ENCODE measurements around the gene TP53TG5. TPM values are rescaled to one million over a fixed set of nuclear protein-coding genes. Genes with fewer than 3 reads are reported as not detected.
A peak's percentile ranks its signal among the peaks of the same experiment; 100 is the strongest.

TP53TG5 gene
- total RNA-seq, 4 donors from 2014 or later: not detected

DNA sequence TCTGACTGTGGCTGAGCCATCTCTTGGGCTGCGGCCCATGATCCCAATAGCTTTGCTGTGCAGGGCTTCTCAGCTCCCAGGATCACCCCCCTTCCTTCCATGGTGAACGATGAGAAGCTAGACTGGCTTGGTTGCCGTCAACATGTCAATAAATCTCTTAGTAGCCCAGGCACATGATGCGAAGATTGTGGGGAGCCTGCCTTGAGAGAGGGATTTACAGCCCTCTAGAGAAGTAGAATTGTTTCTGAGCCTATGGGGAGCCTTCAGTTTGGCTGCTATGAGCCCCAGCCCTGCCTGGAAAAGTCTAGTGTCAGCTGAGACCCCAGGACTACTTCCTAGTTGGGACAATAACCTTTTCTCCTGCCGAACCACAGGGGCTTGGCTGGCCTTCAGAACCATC lies 34.5 kb upstream of the TP53TG5 start:
- TF ChIP-seq, protein P1, sequence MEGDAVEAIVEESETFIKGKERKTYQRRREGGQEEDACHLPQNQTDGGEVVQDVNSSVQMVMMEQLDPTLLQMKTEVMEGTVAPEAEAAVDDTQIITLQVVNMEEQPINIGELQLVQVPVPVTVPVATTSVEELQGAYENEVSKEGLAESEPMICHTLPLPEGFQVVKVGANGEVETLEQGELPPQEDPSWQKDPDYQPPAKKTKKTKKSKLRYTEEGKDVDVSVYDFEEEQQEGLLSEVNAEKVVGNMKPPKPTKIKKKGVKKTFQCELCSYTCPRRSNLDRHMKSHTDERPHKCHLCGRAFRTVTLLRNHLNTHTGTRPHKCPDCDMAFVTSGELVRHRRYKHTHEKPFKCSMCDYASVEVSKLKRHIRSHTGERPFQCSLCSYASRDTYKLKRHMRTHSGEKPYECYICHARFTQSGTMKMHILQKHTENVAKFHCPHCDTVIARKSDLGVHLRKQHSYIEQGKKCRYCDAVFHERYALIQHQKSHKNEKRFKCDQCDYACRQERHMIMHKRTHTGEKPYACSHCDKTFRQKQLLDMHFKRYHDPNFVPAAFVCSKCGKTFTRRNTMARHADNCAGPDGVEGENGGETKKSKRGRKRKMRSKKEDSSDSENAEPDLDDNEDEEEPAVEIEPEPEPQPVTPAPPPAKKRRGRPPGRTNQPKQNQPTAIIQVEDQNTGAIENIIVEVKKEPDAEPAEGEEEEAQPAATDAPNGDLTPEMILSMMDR (IDR thresholded peaks at IDR 0.05): no peak
- no peak for TF ChIP-seq POLR2A (IDR thresholded peaks at IDR 0.05)
- no peak overlapping the region for H3K4me3 ChIP-seq
- peaks cover 0 to 15% (median 0%) of the 10 kb centered on the region in 3 donors for H3K36me3 ChIP-seq
- H3K27me3 ChIP-seq: no peaks in the 10 kb centered on the region
- no peaks in the 10 kb centered on the region for H3K9me3 ChIP-seq
- no peak overlapping the region for H3K27ac ChIP-seq
- peaks cover 0 to 41% (median 8%) of the 10 kb centered on the region in 4 donors for H3K4me1 ChIP-seq
- no peak for DNase-seq

DNA sequence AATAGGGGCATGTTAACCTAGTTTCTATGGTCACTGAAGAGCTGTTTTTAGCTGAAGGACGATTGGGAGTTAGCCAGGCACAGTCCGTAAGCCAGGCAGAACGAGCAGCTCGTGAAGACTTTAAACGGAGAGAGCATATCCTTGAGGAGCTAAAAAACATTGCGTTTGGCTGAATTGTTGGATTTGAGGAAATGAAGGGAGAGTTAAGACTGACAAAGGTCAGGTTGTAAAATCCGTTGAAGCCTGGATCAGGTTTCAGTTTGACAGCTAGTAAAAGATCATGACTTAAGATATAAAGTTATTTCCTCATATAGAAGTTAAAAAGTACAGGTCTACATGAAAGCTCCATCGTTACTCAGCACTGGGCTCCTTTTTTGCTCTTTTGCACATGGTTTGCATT lies 32.8 kb upstream of the TP53TG5 start:
- Histone ChIP-seq H3K4me1 (peaks cover 0 to 32% (median 2%) of the 10 kb centered on the region in 4 donors), H3K4me3 (no peak overlapping the region), H3K36me3 (peaks cover 0 to 15% (median 0%) of the 10 kb centered on the region in 3 donors), H3K27me3 (no peaks in the 10 kb centered on the region), H3K9me3 (no peaks in the 10 kb centered on the region), H3K27ac (peak overlapping the region in 3 of 4 donors; percentile 54 to 61 (median 55))
- DNase-seq: no peak
- TF ChIP-seq, protein P1 (IDR thresholded peaks at IDR 0.05): peak in 1 of 6 experiments; percentile 4
- no peak for TF ChIP-seq POLR2A (IDR thresholded peaks at IDR 0.05)

DNA sequence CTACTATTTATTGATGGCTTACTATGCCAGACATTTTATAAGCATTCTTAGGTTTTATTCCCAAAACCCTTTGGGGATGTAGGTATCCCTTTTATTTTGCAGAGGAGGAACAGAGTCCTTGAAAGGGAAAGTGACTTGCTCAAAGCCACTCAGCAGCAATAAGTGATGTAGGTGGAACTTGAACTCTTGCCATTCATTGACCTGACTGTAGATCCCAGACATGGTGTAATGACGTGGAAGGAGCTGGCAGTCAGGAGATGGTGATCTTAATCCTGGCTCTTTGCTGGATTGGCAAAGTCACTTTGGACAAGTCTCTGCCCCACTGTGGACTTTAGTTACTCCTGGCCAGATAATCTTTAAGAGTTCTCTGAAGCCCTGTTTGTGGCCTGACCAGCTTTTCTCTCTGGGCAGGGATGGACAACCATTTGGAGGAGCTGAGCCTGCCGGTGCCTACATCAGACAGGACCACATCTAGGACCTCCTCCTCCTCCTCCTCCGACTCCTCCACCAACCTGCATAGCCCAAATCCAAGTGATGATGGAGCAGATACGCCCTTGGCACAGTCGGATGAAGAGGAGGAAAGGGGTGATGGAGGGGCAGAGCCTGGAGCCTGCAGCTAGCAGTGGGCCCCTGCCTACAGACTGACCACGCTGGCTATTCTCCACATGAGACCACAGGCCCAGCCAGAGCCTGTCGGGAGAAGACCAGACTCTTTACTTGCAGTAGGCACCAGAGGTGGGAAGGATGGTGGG lies 31.6 kb upstream of the TP53TG5 start:
- DNase-seq: no peak
- peak overlapping the region in 2 of 4 donors; percentile 61 to 92 for H3K27ac ChIP-seq
- no peaks in the 10 kb centered on the region for H3K9me3 ChIP-seq
- H3K4me3 ChIP-seq: no peak overlapping the region
- no peaks in the 10 kb centered on the region for H3K27me3 ChIP-seq
- H3K4me1 ChIP-seq: peaks cover 0 to 37% (median 2%) of the 10 kb centered on the region in 4 donors
- H3K36me3 ChIP-seq: peaks cover 0 to 15% (median 0%) of the 10 kb centered on the region in 3 donors
- no peak for TF ChIP-seq POLR2A (IDR thresholded peaks at IDR 0.05)
- TF ChIP-seq, protein P1 (IDR thresholded peaks at IDR 0.05): no peak

DNA sequence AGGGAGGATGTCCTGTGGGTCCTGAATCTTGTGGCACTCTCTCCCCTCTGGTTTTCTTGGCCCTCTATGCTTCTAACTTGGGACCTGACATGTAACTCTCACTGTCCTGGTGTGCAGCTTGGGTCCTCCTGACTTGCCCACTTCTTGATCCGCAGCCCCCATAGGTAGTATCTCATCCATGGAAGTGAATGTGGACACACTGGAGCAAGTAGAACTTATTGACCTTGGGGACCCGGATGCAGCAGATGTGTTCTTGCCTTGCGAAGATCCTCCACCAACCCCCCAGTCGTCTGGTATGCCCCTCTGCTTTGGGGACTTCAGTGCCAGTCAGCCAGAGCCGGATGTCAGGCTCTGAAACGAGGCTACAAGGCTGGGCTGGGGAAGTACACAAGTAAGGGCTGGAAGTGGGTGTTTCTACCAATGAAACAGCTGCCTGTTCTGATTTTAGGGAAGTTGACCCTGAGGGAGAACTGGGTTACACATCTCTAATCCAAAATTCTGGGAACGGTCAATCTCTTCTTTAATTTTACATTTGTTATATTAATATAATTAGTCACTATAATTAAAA lies 30.6 kb upstream of the TP53TG5 start:
- Histone ChIP-seq H3K4me1 (peaks cover 0 to 37% (median 2%) of the 10 kb centered on the region in 4 donors), H3K4me3 (peak overlapping the region in 1 of 4 donors; percentile 86)
- TF ChIP-seq, protein P1 (IDR thresholded peaks at IDR 0.05): no peak
- TF ChIP-seq POLR2A (IDR thresholded peaks at IDR 0.05): no peak

DNA sequence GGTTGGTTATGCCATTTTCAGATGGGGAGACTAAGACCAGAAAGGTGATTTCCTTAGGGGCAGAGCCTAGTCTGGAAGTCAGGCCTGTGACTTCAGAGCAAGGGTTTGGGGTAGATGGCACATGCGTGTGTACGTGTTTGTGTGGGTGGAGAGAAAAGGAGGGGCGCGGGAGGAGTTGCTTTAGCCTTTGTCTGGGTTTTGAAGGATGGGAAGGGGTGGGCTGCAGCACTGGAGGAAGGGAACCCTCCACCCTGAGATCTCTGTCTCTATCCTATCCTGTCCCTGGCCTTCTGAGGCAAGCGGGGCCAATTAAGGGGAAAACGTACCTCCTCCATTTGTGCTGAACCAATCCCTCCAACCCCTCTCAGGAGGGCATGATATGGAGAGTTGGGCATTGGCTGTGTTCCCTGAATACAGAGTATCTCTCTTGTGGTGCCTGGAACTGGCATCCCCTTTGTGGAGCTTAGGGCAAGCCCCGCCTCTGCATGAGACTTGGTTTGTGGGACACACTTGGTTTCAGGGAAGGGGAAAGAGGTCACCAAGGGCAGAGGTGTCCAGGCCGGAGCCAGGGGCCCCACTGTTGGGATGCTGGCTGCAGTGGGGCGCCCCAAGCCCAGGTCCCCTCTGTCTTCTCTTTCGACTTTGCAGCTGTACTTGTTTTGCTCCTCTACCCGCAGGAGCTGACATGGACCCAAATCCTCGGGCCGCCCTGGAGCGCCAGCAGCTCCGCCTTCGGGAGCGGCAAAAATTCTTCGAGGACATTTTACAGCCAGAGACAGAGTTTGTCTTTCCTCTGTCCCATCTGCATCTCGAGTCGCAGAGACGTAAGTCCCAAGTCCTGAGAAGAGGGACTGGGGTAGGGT lies 29.9 kb upstream of the TP53TG5 start, which contains the start of gene DBNDD2:
TSS of gene DBNDD2 (plus strand) at position 507 of the 863 bp plus-strand sequence. CDS start at position 686, 179 bp downstream.
- DNase-seq: no peak
- TF ChIP-seq, protein P1 (IDR thresholded peaks at IDR 0.05): no peak
- no peak for TF ChIP-seq POLR2A (IDR thresholded peaks at IDR 0.05)
- no peaks in the 10 kb centered on the region for H3K9me3 ChIP-seq
- peak within 1 kb of the TSS; percentile 70 to 89 (median 85) for H3K4me3 ChIP-seq
- peaks cover 0 to 15% (median 0%) of the 10 kb centered on the region in 3 donors for H3K36me3 ChIP-seq
- peak within 1 kb of the TSS; percentile 73 to 92 (median 82) for H3K27ac ChIP-seq
- H3K4me1 ChIP-seq: peaks cover 0 to 37% (median 2%) of the 10 kb centered on the region in 4 donors
- H3K27me3 ChIP-seq: no peaks in the 10 kb centered on the region

More for the DNA sequence above, 30.6 kb upstream of the TP53TG5 start:
- Histone ChIP-seq H3K27ac (peak overlapping the region in 2 of 4 donors; percentile 86 to 92), H3K27me3 (no peaks in the 10 kb centered on the region), H3K9me3 (no peaks in the 10 kb centered on the region), H3K36me3 (peaks cover 0 to 15% (median 0%) of the 10 kb centered on the region in 3 donors)
- DNase-seq: no peak

Measured in Peyer's patch (tissue), 4 donors.